GM03348 (cell line): ENCODE results near the gene SMIM41.

Experiments
- DNase-seq: peaks from one replicate; pipeline ENCODE4 v3.0.0; 2012; ENCODE audit warnings: low spot score

The SMIM41 gene

GRCh38 chr12:52147367-52147963 lies 68.0 kb downstream of the SMIM41 start:
- DNase-seq, result peak; percentile 99

- no peak for DNase-seq
Measured at GRCh38 chr12:52147964-52148463, 68.5 kb downstream of the SMIM41 start.

- peak; percentile 37 for DNase-seq
Measured at GRCh38 chr12:52148464-52149181, 69.1 kb downstream of the SMIM41 start.

- no peak for DNase-seq
Measured at GRCh38 chr12:52149182-52149641, 69.7 kb downstream of the SMIM41 start.

GRCh38 chr12:52149651-52150241 lies 70.2 kb downstream of the SMIM41 start:
- DNase-seq, result no peak

- no peak for DNase-seq
Measured at GRCh38 chr12:52151153-52151836, 71.8 kb downstream of the SMIM41 start.

- peak; percentile 94 for DNase-seq
Measured at GRCh38 chr12:52151837-52152783, 72.6 kb downstream of the SMIM41 start.

- no peak for DNase-seq
Measured at GRCh38 chr12:52152905-52153317, 73.4 kb downstream of the SMIM41 start.

- no peak for DNase-seq
Measured at GRCh38 chr12:52155048-52155868, 75.8 kb downstream of the SMIM41 start.

- no peak for DNase-seq
Measured at GRCh38 chr12:52156311-52156710, 76.8 kb downstream of the SMIM41 start.

GRCh38 chr12:52156757-52157565 lies 77.5 kb downstream of the SMIM41 start:
- DNase-seq, result peak; percentile 83

GRCh38 chr12:52157566-52158150 lies 78.2 kb downstream of the SMIM41 start:
- DNase-seq, result no peak
